ENCODE measurements around the gene MAP3K10.

MAP3K10 gene

GRCh38 chr19:40251991-40252390, 60.8 kb downstream of the MAP3K10 start:
- DNase-seq, result no peak

- no peak for DNase-seq
These were observed 61.2 kb downstream of the MAP3K10 start for GRCh38 chr19:40252395-40252794.

DNA sequence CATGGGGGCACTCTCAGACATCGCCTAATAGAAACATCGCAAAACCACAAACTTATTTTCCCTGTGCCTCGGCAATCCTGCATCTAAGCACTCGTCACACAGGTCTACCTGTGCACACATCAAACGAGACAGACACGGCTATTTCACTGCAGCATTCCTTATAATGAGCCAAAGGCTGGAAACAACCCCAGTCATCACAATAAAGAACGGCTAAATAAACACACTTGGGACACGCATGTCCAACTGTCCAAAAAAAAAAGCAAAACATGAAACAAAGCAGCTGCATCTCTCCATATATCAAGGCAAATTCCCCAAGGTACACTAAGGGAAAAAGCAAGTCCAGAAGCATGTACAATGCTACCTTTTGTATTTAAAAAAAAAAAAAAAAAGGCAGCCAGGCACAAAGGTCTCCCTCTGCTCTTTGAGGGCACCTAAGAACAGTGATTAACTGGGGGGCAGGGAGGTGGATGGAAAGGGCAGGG, 62.4 kb downstream of the MAP3K10 start:
- DNase-seq, result no peak

GRCh38 chr19:40254714-40255418, 63.6 kb downstream of the MAP3K10 start:
- DNase-seq, result no peak

GRCh38 chr19:40255619-40256166, 64.5 kb downstream of the MAP3K10 start:
- DNase-seq, result no peak

GRCh38 chr19:40256512-40256911, 65.3 kb downstream of the MAP3K10 start:
- DNase-seq, result no peak

- DNase-seq, result no peak
These were observed 65.9 kb downstream of the MAP3K10 start for GRCh38 chr19:40257096-40257517.

- no peak for DNase-seq
These were observed 70.4 kb downstream of the MAP3K10 start for GRCh38 chr19:40261631-40262030.

DNA sequence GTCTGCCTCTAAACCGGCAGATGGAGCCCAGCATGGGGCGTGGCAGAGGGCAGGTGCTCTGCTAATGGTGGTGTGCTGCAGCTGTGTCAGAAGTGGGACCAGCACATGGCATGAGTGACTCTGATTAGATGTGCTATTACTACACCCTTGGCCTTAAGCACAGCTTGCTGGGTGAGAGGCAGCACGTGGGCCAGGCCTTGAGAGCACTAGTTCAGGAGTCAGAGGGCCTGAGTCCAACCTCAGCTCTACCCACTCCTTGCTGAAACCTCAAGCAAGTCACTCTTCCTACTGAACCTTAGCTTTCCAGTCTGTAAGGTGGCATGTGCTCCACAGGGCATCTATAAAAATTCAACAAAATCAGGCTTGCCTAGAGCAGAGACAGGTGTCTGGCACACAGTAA, 71.2 kb downstream of the MAP3K10 start:
- no peak for DNase-seq

- no peak for DNase-seq
These were observed 72.5 kb downstream of the MAP3K10 start for GRCh38 chr19:40263440-40264313.

DNA sequence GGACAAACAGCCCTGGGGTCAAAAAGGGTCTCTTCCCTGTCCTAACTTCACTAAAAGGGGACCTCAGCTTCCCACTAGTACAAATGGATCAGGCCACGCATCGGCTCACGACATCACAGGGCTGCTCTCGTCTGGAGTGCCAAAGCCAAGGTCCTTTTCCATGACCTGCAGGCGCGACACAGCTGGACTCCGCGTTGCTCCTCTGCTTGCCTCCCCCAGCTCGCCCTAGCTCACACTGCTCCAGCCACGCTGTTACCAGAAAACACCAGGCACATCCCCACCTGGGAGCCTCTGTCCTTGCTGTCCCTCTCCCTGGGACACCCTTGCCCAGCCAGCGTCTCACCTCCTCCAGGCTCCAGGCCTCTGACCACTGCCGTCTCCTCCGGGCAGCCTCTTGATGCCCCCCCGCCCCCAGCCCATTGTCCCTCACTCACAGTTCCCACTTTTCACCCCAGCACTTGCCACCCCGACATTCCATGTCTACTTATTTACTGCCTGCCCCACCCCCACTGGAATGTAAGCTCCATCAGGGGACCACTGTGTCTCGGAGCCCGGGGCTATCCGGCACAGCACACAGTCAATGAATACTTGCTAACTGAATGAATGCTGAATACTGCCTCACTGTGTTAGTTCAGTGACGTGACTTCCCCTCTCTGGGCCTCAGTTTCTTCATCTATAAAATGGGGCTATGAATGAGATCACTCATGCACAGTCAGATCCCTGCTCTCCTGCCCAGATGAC, 73.3 kb downstream of the MAP3K10 start:
- DNase-seq, result no peak

All from T1000 (cell line).